GM12892 (cell line): ENCODE measurements around the gene FBXW7.

Source experiments
- POLR2A ChIP-seq: IDR thresholded peaks from 2 replicates; pipeline ENCODE4 v1.6.1; 2011; ENCODE audit warnings: low read depth, low read length, control low read depth
- POLR2AphosphoS5 ChIP-seq: IDR thresholded peaks from 2 replicates; pipeline ENCODE4 v1.6.1; 2011; ENCODE audit warnings: low read depth, low read length, control low read depth

GRCh38 chr4:152289941-152290340, 246.0 kb downstream of the FBXW7 start:
- no peak for TF ChIP-seq POLR2AphosphoS5
- no peak for TF ChIP-seq POLR2A
